ENCODE data around the gene GARNL3.
A peak's percentile ranks its signal among the peaks of the same experiment; 100 is the strongest.

GARNL3 gene

DNA sequence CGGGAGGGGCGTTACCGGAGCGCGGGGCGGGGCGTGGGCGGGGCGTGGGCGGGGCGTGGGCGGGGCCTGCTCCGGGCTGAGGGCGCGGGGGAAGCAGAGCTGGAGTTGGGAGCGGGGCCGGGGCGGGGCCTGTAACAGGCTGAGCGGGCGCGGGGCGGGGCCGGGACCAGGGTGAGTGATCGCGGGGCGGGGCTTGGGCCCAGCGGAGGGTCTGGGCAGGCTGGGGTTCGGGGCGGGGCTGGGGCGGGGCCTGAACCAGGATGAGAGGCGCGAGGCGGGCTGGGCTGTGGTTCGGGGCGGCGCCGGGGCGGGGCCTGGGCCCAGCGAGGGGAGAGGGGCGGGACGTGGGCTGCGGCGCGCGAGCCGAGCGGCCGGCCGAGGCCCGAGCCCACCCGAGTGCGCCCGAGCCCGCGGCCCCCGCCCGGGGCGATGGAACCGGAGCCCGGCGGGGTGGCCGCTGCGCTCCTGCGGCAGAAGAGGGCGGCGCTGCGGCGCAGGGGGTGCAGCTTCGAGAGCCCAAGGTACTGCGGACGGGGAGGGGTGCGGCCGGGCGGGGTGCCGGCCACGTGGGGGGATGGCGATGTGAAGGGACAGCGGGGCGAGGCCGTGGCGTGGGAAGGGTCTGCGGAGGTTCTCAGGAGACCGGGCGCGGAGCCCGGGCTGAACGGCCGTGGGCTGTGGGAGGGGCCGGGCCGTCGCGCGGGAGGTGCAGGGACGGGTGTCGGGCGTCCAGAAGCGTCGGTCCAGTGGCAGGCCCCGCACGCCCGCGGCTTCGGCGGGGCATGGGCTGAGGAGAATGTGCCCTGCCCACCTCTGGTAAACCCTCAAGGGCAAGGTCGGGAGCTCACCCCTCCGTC lies 39.5 kb upstream of the GARNL3 start:
- ChIA-PET CTCF (interaction anchor here (0.5 to 3.9 kb wide), 7 partner anchors 10 to 611 kb away, joined by 3 to 17 read pairs (median 4); partner anchors contain the start of genes LMX1B and SLC2A8), POLR2A (ENCODE audit: low non-redundant PET) (interaction anchor here (0.6 to 1.5 kb wide), 5 partner anchors 12 to 302 kb away, joined by 3 to 6 read pairs (median 3); partner anchors contain the start of genes LRSAM1, RPL12 and SLC2A8)
- peak; percentile 100 for DNase-seq (ENCODE audit: low spot score)
- peak overlapping the region; percentile 78 for H3K27ac ChIP-seq
- TF ChIP-seq, protein P1, sequence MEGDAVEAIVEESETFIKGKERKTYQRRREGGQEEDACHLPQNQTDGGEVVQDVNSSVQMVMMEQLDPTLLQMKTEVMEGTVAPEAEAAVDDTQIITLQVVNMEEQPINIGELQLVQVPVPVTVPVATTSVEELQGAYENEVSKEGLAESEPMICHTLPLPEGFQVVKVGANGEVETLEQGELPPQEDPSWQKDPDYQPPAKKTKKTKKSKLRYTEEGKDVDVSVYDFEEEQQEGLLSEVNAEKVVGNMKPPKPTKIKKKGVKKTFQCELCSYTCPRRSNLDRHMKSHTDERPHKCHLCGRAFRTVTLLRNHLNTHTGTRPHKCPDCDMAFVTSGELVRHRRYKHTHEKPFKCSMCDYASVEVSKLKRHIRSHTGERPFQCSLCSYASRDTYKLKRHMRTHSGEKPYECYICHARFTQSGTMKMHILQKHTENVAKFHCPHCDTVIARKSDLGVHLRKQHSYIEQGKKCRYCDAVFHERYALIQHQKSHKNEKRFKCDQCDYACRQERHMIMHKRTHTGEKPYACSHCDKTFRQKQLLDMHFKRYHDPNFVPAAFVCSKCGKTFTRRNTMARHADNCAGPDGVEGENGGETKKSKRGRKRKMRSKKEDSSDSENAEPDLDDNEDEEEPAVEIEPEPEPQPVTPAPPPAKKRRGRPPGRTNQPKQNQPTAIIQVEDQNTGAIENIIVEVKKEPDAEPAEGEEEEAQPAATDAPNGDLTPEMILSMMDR (conservative IDR thresholded peaks at IDR 0.05; ENCODE audit: low read depth), result 0 out of 2 replicates have a peak, but pooled peaks have one; percentile 10

DNA sequence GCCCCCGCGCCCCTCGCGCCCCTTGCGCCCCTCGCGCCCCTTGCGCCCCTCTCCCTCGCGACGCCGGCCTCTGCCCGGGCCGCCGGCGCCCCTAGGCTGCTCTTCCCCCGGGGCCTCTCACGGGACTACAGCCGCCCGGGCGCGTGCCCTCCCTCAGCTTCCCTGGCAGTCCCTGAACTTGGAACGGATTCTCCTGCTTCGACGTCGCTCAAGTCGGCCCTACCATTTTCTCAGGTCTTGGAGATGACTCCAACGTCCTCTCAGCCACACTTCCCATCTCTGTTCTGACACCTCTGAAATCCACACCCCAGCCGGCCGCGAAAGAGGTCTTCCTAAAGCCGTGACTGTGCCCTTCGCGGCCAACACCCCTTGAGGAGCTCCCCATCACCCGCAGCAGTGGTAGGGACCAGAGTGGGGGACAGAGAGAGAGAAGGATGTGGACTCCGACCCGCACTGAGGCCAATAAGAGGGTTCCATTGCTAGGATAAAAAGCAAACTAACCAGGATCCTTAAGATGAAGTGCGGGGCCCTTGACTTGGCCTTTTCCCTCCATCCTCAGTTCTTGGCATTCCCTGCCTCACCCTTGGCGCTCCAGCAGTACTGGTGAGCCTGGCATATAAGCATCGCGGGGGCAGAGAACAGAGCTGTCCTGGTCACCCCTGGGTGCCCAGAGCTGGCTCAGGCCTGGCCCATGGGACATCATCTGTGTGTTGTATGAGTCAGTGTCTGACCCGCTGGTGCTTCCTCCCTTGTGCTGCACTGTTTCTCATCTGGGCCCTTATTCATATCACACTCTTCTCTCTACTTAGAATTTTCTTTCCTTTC lies 38.6 kb upstream of the GARNL3 start:
- no peak for DNase-seq (ENCODE audit: low spot score)
- TF ChIP-seq, protein P1 (conservative IDR thresholded peaks at IDR 0.05; ENCODE audit: low read depth), result no peak
- CTCF ChIA-PET, result interaction anchor here (0.5 to 3.9 kb wide), 3 partner anchors 11 to 171 kb away, joined by 3 to 17 read pairs (median 4); partner anchors contain the start of gene SLC2A8
- no peak overlapping the region for H3K27ac ChIP-seq
- POLR2A ChIA-PET (ENCODE audit: low non-redundant PET), result no interaction called here

DNA sequence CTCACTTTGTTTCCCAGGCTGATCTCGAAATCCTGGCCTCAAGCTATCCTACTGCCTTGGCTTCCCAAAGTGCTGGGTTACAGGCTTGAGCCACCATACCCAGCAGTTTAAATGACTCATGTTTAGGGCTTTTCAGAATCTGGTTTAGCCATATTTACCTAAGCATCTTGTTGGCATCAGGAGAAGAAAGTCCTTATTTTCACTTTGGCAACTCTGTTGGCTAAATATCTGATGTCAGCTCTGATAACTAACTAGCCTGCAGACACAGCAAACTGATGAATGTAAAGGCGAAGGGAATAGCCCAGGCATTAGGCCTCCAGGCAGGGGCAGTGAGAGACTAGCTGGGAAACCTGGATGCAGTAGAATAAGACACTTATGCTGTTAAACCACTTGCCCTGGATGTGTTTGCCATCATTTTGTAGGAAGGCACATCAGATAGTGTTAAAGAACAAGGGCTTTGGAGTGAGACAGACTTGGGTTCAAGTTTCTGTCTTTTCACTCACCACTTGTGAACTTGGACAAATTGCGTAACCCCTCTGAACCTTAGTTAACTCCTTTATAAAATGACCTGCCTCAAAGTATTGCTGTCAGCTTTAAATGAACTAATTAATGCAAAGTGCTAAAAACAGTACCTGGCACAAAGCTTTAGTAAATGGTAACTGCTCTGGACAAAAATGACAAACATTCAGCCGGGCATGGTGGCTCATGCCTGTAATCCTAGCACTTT lies 34.7 kb upstream of the GARNL3 start:
- DNase-seq (ENCODE audit: low spot score), result no peak
- TF ChIP-seq, protein P1 (conservative IDR thresholded peaks at IDR 0.05; ENCODE audit: low read depth), result no peak
- ChIA-PET POLR2A (ENCODE audit: low non-redundant PET) (interaction anchor here (0.7 kb wide), 1 partner anchor 15 kb away, joined by 4 read pairs; no protein-coding TSS in a partner anchor), CTCF (interaction anchor here (0.6 to 1.0 kb wide), 5 partner anchors 15 to 331 kb away, joined by 3 to 6 read pairs (median 4); no protein-coding TSS in a partner anchor)
- no peak overlapping the region for H3K27ac ChIP-seq

DNA sequence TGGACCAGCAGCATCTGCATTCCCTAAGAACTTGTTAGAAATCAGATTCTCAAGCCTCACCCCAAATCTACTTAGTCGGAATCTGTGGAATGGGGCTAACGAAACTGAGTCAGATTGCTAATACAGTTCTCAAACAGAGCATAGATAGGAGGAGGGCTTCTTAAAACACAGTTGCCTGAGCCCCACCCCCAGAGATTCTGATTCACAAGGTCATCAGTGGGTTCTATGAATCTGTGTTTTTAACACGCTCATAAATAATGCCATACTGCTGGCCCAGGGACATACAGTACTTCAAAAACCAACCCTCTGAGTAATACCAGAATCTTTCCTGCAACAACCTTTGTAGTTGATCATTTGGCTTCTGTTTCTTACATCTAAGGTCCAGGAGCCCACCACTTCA lies 32.9 kb upstream of the GARNL3 start:
- TF ChIP-seq, protein P1 (conservative IDR thresholded peaks at IDR 0.05; ENCODE audit: low read depth), result no peak
- ChIA-PET CTCF (no interaction called here), POLR2A (ENCODE audit: low non-redundant PET) (no interaction called here)
- DNase-seq (ENCODE audit: low spot score), result no peak
- no peak overlapping the region for H3K27ac ChIP-seq

DNA sequence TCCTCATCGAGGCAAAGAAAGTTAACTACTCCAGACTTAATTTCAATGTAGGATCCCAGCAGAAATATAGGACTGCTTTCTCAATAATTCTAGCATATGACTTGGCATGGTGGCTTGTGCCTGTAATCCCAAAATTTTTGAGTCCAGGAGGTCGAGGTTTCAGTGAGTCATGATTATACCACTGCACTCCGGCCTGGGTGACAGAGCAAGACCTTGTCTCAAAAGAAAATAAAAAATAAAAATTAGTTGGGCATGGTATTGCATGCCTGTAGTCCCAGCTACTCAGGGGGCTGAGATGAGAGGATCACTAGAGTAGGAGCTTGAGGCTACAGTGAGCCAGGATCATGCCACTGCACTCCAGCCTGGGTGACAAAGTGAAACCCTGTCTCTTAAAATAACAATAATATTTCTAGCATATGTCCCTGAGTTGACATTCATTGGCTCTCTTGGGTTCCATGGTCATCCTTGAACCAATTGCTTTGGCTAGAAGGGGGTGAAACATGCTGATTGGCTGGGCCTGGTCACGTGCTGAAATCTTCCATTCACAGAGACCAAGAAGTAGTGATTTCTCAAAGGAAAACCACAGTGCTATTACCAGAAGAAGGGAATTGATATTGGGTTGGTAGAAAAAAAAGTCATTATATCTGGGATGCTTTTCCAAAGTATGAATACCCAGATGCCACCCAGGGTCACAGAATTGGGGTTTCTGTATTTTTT lies 31.6 kb upstream of the GARNL3 start:
- ChIA-PET POLR2A (ENCODE audit: low non-redundant PET) (no interaction called here), CTCF (no interaction called here)
- no peak for DNase-seq (ENCODE audit: low spot score)
- no peak overlapping the region for H3K27ac ChIP-seq
- TF ChIP-seq, protein P1 (conservative IDR thresholded peaks at IDR 0.05; ENCODE audit: low read depth), result no peak

Measured in RWPE1 (cell line).